Melanocyte of skin (primary cell): ENCODE measurements around the gene HMGCLL1. TPM values are rescaled to one million over a fixed set of nuclear protein-coding genes. Genes with fewer than 3 reads are reported as not detected.

Source experiments
- total RNA-seq, 2 donors: library from RNA; depleted of rRNA; stranded (reverse); fragments of >200 nt; gene quantifications; 2 replicates each; pipeline ENCODE4 v1.2.3, GENCODE V29; 2012

HMGCLL1 gene
- total RNA-seq = not detected

DNA sequence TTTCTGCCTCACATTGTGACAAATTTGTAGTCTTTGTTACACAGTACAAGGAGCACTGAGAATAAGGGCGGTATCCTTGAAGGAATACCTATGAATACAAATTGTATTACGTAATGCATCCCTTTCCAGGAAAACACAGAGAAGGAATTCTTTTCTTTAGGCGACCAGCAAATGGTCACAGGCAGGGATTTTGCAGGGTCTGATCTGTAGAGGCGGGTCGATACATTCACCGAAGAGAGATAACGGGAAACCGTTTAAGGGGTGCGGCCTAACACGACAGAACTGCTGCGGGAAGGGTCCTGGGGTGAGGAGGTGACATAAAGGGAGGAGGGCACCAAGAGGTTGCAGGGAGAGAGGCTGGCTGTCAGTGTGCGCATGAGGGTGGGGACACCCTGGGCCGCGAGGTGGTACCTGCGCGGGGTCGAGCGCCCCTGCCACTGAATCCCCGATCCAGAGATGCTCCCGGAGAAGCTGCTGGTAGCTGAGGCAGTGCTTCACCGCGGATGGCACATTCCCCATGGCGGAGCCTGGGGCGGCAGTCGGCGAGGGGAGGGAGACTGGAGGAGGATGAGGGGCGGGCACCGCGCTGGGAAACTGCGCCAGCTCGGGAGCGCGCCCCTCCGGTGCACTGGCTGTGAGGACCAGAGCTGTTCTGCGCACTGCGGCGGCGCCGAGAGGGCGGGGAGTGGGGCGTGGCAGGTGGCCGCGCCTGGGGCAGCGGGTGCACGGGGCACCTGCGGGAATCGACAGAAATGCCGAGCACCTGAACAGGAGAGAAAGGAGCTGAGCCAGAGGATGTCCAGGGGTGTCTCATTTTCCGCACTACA lies at the start of gene HMGCLL1:
HMGCLL1 (minus strand) TSS at position 656 of the 827 bp plus-strand sequence; CDS start at position 519, 137 bp downstream.

